Upper lobe of left lung (tissue), 4 donors: Measurements from ENCODE around the gene THOC5.

Source experiments
- EP300 ChIP-seq, 4 donors: sonication (generic); formaldehyde crosslinking; IDR thresholded peaks; one replicate each; pipeline ENCODE4 v1.5.1; 2017; ENCODE audit warnings: antibody characterized with exemption in 4 of 4, control low read depth in 2 of 4
- POLR2A ChIP-seq, 4 donors: fragments of 450-650 bp; IDR thresholded peaks; one replicate each; pipeline ENCODE4 v1.5.1; 2016 to 2017; ENCODE audit warnings: antibody characterized with exemption in 4 of 4, mild to moderate bottlenecking in 2 of 4
- POLR2AphosphoS5 ChIP-seq, 2 donors: sonication (generic); formaldehyde crosslinking; IDR thresholded peaks; one replicate each; pipeline ENCODE4 v1.5.1; 2017; ENCODE audit warnings: antibody characterized with exemption in 2 of 2
- TF ChIP-seq, protein P1 (sequence below), 6 experiments: fragments of 450-650 bp in 4 of 6; fragments of 200-600 bp in 2 of 6; sonication (generic) in 2 of 6; IDR thresholded peaks; one replicate each; pipeline ENCODE4 v1.5.1; 2016 to 2019; ENCODE audit warnings: antibody characterized with exemption in 6 of 6

- TF ChIP-seq, protein P1, sequence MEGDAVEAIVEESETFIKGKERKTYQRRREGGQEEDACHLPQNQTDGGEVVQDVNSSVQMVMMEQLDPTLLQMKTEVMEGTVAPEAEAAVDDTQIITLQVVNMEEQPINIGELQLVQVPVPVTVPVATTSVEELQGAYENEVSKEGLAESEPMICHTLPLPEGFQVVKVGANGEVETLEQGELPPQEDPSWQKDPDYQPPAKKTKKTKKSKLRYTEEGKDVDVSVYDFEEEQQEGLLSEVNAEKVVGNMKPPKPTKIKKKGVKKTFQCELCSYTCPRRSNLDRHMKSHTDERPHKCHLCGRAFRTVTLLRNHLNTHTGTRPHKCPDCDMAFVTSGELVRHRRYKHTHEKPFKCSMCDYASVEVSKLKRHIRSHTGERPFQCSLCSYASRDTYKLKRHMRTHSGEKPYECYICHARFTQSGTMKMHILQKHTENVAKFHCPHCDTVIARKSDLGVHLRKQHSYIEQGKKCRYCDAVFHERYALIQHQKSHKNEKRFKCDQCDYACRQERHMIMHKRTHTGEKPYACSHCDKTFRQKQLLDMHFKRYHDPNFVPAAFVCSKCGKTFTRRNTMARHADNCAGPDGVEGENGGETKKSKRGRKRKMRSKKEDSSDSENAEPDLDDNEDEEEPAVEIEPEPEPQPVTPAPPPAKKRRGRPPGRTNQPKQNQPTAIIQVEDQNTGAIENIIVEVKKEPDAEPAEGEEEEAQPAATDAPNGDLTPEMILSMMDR (IDR thresholded peaks at IDR 0.05), result no peak
- TF ChIP-seq POLR2A (IDR thresholded peaks at IDR 0.05) (no peak), POLR2AphosphoS5 (IDR thresholded peaks at IDR 0.05) (no peak), EP300 (IDR thresholded peaks at IDR 0.05) (no peak)
Measured at GRCh38 chr22:29503811-29504372, 49.7 kb downstream of the THOC5 start.
